Measurements from ENCODE around the gene FGF12. TPM values are rescaled to one million over a fixed set of nuclear protein-coding genes. Genes with fewer than 3 reads are reported as not detected.

The FGF12 gene
- total RNA-seq, 2 experiments from 2014 or later, result not detected

GRCh38 chr3:192408007-192408646, 319.2 kb downstream of the FGF12 start:
- no peak overlapping the region for H3K4me3 Mint-ChIP-seq

GRCh38 chr3:192399767-192400166, 327.6 kb downstream of the FGF12 start:
- CTCF ChIA-PET, result no interaction called here
- Mint-ChIP-seq H3K4me1 (ENCODE audit: low read depth) (no peaks in the 10 kb centered on the region), H3K4me3 (no peak overlapping the region), H3K27me3 (peaks cover 3% of the 10 kb centered on the region), H3K36me3 (ENCODE audit: low read depth) (no peaks in the 10 kb centered on the region), H3K27ac (no peak overlapping the region), H3K9me3 (no peaks in the 10 kb centered on the region)
- no peak for ATAC-seq
- TF ChIP-seq CTCF (IDR thresholded peaks at IDR 0.05), result no peak
- intact Hi-C loops (cut with micrococcal nuclease), result no loop called here
- no peak for DNase-seq
- POLR2A ChIA-PET, result no interaction called here

More at GRCh38 chr3:192408007-192408646, 319.2 kb downstream of the FGF12 start:
- POLR2A ChIA-PET, result no interaction called here
- ATAC-seq (no peak), DNase-seq (no peak)
- intact Hi-C loops (cut with micrococcal nuclease), result no loop called here
- H3K27ac Mint-ChIP-seq, result no peak overlapping the region
- peaks cover 3% of the 10 kb centered on the region for H3K4me1 Mint-ChIP-seq (ENCODE audit: low read depth)
- no peaks in the 10 kb centered on the region for H3K36me3 Mint-ChIP-seq (ENCODE audit: low read depth)
- TF ChIP-seq CTCF (IDR thresholded peaks at IDR 0.05), result no peak
- H3K9me3 Mint-ChIP-seq, result no peaks in the 10 kb centered on the region
- CTCF ChIA-PET, result no interaction called here
- peaks cover 45% of the 10 kb centered on the region for H3K27me3 Mint-ChIP-seq

- no peaks in the 10 kb centered on the region for H3K9me3 Mint-ChIP-seq
- ATAC-seq (no peak), DNase-seq (no peak)
- no peak for TF ChIP-seq CTCF (IDR thresholded peaks at IDR 0.05)
- no peak overlapping the region for H3K4me3 Mint-ChIP-seq
- ChIA-PET POLR2A (no interaction called here), CTCF (interaction anchor here (1.3 kb wide), 1 partner anchor 47 kb away, joined by 3 read pairs; no protein-coding TSS in a partner anchor)
- H3K27ac Mint-ChIP-seq, result no peak overlapping the region
- H3K36me3 Mint-ChIP-seq (ENCODE audit: low read depth), result no peaks in the 10 kb centered on the region
- no peaks in the 10 kb centered on the region for H3K4me1 Mint-ChIP-seq (ENCODE audit: low read depth)
- intact Hi-C loops (cut with micrococcal nuclease), result no loop called here
- no peaks in the 10 kb centered on the region for H3K27me3 Mint-ChIP-seq
These were observed 330.3 kb downstream of the FGF12 start for GRCh38 chr3:192397012-192397411.

- CTCF ChIA-PET, result no interaction called here
- Mint-ChIP-seq H3K4me3 (no peak overlapping the region), H3K36me3 (ENCODE audit: low read depth) (no peaks in the 10 kb centered on the region), H3K4me1 (ENCODE audit: low read depth) (no peaks in the 10 kb centered on the region), H3K27me3 (no peaks in the 10 kb centered on the region), H3K27ac (no peak overlapping the region), H3K9me3 (no peaks in the 10 kb centered on the region)
- intact Hi-C loops (cut with micrococcal nuclease), result no loop called here
- POLR2A ChIA-PET, result no interaction called here
- ATAC-seq, result no peak
- DNase-seq, result no peak
- TF ChIP-seq CTCF (IDR thresholded peaks at IDR 0.05), result no peak
These were observed 331.8 kb downstream of the FGF12 start for GRCh38 chr3:192395506-192395905.

GRCh38 chr3:192392986-192393385, 334.4 kb downstream of the FGF12 start:
- POLR2A ChIA-PET, result no interaction called here
- Mint-ChIP-seq H3K9me3 (no peaks in the 10 kb centered on the region), H3K4me1 (ENCODE audit: low read depth) (no peaks in the 10 kb centered on the region), H3K36me3 (ENCODE audit: low read depth) (no peaks in the 10 kb centered on the region), H3K27me3 (no peaks in the 10 kb centered on the region), H3K4me3 (no peak overlapping the region), H3K27ac (no peak overlapping the region)
- DNase-seq (no peak), ATAC-seq (no peak)
- no peak for TF ChIP-seq CTCF (IDR thresholded peaks at IDR 0.05)
- CTCF ChIA-PET, result interaction anchor here (1.0 kb wide), 1 partner anchor 30 kb away, joined by 3 read pairs; no protein-coding TSS in a partner anchor
- intact Hi-C loops (cut with micrococcal nuclease), result no loop called here

Data from activated CD8-positive, alpha-beta T cell treated with anti-CD3 and anti-CD28 coated beads for 36 hours (primary cell).